ENCODE results near the gene FCER1A. TPM values are rescaled to one million over a fixed set of nuclear protein-coding genes. Genes with fewer than 3 reads are reported as not detected.

The FCER1A gene
- not detected for total RNA-seq (ENCODE audit: unreplicated experiment)
- long read RNA-seq, result 0 reads

DNA sequence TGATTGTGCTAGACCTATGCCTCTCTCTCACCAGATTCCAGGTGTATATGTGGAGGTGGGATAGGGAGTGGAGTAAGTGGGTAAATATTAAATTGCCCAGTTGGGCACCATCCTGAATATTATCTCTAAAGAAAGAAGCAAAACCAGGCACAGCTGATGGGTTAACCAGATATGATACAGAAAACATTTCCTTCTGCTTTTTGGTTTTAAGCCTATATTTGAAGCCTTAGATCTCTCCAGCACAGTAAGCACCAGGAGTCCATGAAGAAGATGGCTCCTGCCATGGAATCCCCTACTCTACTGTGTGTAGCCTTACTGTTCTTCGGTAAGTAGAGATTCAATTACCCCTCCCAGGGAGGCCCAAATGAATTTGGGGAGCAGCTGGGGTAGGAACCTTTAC is at the start of gene FCER1A:
FCER1A (plus strand) TSS at position 242 of the 400 bp plus-strand sequence; CDS start at position 271, 29 bp downstream.
- no peaks in the 10 kb centered on the region for H3K36me3 Mint-ChIP-seq (ENCODE audit: low read depth, unreplicated experiment)
- no peaks in the 10 kb centered on the region for H3K9me3 Mint-ChIP-seq (ENCODE audit: unreplicated experiment)
- DNase-seq (ENCODE audit: low spot score), result no peak
- no peak for TF ChIP-seq CTCF (IDR thresholded peaks at IDR 0.05; ENCODE audit: unreplicated experiment)
- H3K27ac Mint-ChIP-seq (ENCODE audit: unreplicated experiment), result no peak within 1 kb of the TSS
- H3K4me1 Mint-ChIP-seq (ENCODE audit: unreplicated experiment), result no peaks in the 10 kb centered on the region
- no peak within 1 kb of the TSS for H3K4me3 Mint-ChIP-seq (ENCODE audit: unreplicated experiment)
- H3K27me3 Mint-ChIP-seq (ENCODE audit: unreplicated experiment), result peaks cover 3% of the 10 kb centered on the region

- no peak for DNase-seq (ENCODE audit: low spot score)
- Mint-ChIP-seq H3K27me3 (ENCODE audit: unreplicated experiment) (no peaks in the 10 kb centered on the region), H3K27ac (ENCODE audit: unreplicated experiment) (no peak overlapping the region), H3K9me3 (ENCODE audit: unreplicated experiment) (no peaks in the 10 kb centered on the region), H3K36me3 (ENCODE audit: low read depth, unreplicated experiment) (no peaks in the 10 kb centered on the region), H3K4me1 (ENCODE audit: unreplicated experiment) (peaks cover 2% of the 10 kb centered on the region), H3K4me3 (ENCODE audit: unreplicated experiment) (no peak overlapping the region)
- TF ChIP-seq CTCF (IDR thresholded peaks at IDR 0.05; ENCODE audit: unreplicated experiment), result no peak
These were observed 40.8 kb upstream of the FCER1A start for GRCh38 chr1:159261311-159261710.

- no peak for TF ChIP-seq CTCF (IDR thresholded peaks at IDR 0.05; ENCODE audit: unreplicated experiment)
- DNase-seq (ENCODE audit: low spot score), result no peak
These were observed 40.2 kb upstream of the FCER1A start for GRCh38 chr1:159261721-159262494.

GRCh38 chr1:159266832-159267231 is 35.3 kb upstream of the FCER1A start:
- H3K4me3 Mint-ChIP-seq (ENCODE audit: unreplicated experiment), result no peak overlapping the region
- peaks cover 8% of the 10 kb centered on the region for H3K4me1 Mint-ChIP-seq (ENCODE audit: unreplicated experiment)
- no peak for DNase-seq (ENCODE audit: low spot score)
- H3K9me3 Mint-ChIP-seq (ENCODE audit: unreplicated experiment), result no peaks in the 10 kb centered on the region
- no peaks in the 10 kb centered on the region for H3K27me3 Mint-ChIP-seq (ENCODE audit: unreplicated experiment)
- no peaks in the 10 kb centered on the region for H3K36me3 Mint-ChIP-seq (ENCODE audit: low read depth, unreplicated experiment)
- H3K27ac Mint-ChIP-seq (ENCODE audit: unreplicated experiment), result no peak overlapping the region
- no peak for TF ChIP-seq CTCF (IDR thresholded peaks at IDR 0.05; ENCODE audit: unreplicated experiment)

More at GRCh38 chr1:159261721-159262494, 40.2 kb upstream of the FCER1A start:
- Mint-ChIP-seq H3K27me3 (ENCODE audit: unreplicated experiment) (no peaks in the 10 kb centered on the region), H3K9me3 (ENCODE audit: unreplicated experiment) (no peaks in the 10 kb centered on the region), H3K36me3 (ENCODE audit: low read depth, unreplicated experiment) (no peaks in the 10 kb centered on the region), H3K4me1 (ENCODE audit: unreplicated experiment) (peaks cover 7% of the 10 kb centered on the region), H3K4me3 (ENCODE audit: unreplicated experiment) (no peak overlapping the region), H3K27ac (ENCODE audit: unreplicated experiment) (no peak overlapping the region)

GRCh38 chr1:159274631-159275030 is 27.5 kb upstream of the FCER1A start:
- Mint-ChIP-seq H3K4me3 (ENCODE audit: unreplicated experiment) (no peak overlapping the region), H3K4me1 (ENCODE audit: unreplicated experiment) (no peaks in the 10 kb centered on the region), H3K36me3 (ENCODE audit: low read depth, unreplicated experiment) (no peaks in the 10 kb centered on the region), H3K9me3 (ENCODE audit: unreplicated experiment) (no peaks in the 10 kb centered on the region), H3K27me3 (ENCODE audit: unreplicated experiment) (no peaks in the 10 kb centered on the region), H3K27ac (ENCODE audit: unreplicated experiment) (no peak overlapping the region)
- TF ChIP-seq CTCF (IDR thresholded peaks at IDR 0.05; ENCODE audit: unreplicated experiment), result no peak
- DNase-seq (ENCODE audit: low spot score), result no peak
